ENCODE data around the gene HOXA6. TPM values are rescaled to one million over a fixed set of nuclear protein-coding genes. Genes with fewer than 3 reads are reported as not detected.

HOXA6 gene
- total RNA-seq, 1 experiment from 2014 or later, result not detected

- no peak overlapping the region for H3K18ac ChIP-seq (ENCODE audit: insufficient read length, low read depth, low read length)
- H3T11ph ChIP-seq (ENCODE audit: low read length), result no peak overlapping the region
- no peaks in the 10 kb centered on the region for H3K79me2 ChIP-seq (ENCODE audit: insufficient read depth, low read length)
- WGBS (ENCODE audit: extremely low coverage, insufficient read length, low lambda C conversion rate), result no CpG with 5 or more reads among the region's 4 CpGs
- no peak overlapping the region for H3K4ac ChIP-seq (ENCODE audit: low read depth, low read length)
- H3K9ac ChIP-seq (ENCODE audit: extremely low read depth, insufficient read length, low read length), result no peak overlapping the region
- H3K36me3 Mint-ChIP-seq (ENCODE audit: insufficient read depth in 1 of 3, low read depth in 3 of 3), result peaks cover 0 to 2% (median 0%) of the 10 kb centered on the region in 3 experiments; a peak in 3 of 7 replicates
- peak overlapping the region in 1 of 3 experiments; percentile 32; a peak in 1 of 7 replicates for H3K27ac Mint-ChIP-seq
- H2BK5ac ChIP-seq (ENCODE audit: insufficient read length, low read length), result no peak overlapping the region
- H3K4me1 ChIP-seq (ENCODE audit: insufficient read depth, low read length), result no peaks in the 10 kb centered on the region
- no peak overlapping the region for H2AK5ac ChIP-seq (ENCODE audit: insufficient read length, low read length)
- H3K23ac ChIP-seq (ENCODE audit: insufficient read length, low read depth, low read length), result no peak overlapping the region
- H3K56ac ChIP-seq (ENCODE audit: insufficient read length, low read depth, low read length), result no peak overlapping the region
- DNase-seq, result no peak
- H4K20me1 ChIP-seq (ENCODE audit: control insufficient read depth, insufficient read depth, insufficient read length), result no peaks in the 10 kb centered on the region
- H3K9me3 ChIP-seq (ENCODE audit: control insufficient read depth, low read depth, low read length), result no peaks in the 10 kb centered on the region
- H4K8ac ChIP-seq (replicated peaks; ENCODE audit: insufficient read length, low read depth, low read length), result no peak overlapping the region
- H3K9me3 Mint-ChIP-seq, result peaks cover 0 to 18% of the 10 kb centered on the region in 2 experiments; a peak in 3 of 5 replicates
- peaks cover 17 to 44% of the 10 kb centered on the region in 2 experiments for H3K4me1 Mint-ChIP-seq
- H2AFZ ChIP-seq (ENCODE audit: low read length), result no peak overlapping the region
- no peaks in the 10 kb centered on the region for H3K79me1 ChIP-seq (ENCODE audit: insufficient read depth, low read depth, low read length, poor library complexity, severe bottlenecking)
- no peak overlapping the region for H2BK120ac ChIP-seq (ENCODE audit: low read depth, low read length, poor library complexity, severe bottlenecking)
- no peak overlapping the region; a peak in 1 of 5 replicates for H3K4me3 Mint-ChIP-seq
- H2BK12ac ChIP-seq (ENCODE audit: insufficient read length, low read depth, low read length), result no peak overlapping the region
- H3K4me2 ChIP-seq (ENCODE audit: insufficient read depth, insufficient read length, low read length), result no peak overlapping the region
- no peak overlapping the region for H4K91ac ChIP-seq (ENCODE audit: insufficient read length, low read depth, low read length)
- H4K5ac ChIP-seq (ENCODE audit: insufficient read length, low read depth, low read length), result no peak overlapping the region
- no peak overlapping the region for H3K27ac ChIP-seq (ENCODE audit: insufficient read length, low read depth, low read length)
- no peak for TF ChIP-seq CTCF (conservative IDR thresholded peaks at IDR 0.05)
- no peak overlapping the region for H3K14ac ChIP-seq (ENCODE audit: insufficient read depth, low read length)
- H2BK15ac ChIP-seq (ENCODE audit: low read depth, low read length), result no peak overlapping the region
- H3K27me3 ChIP-seq (ENCODE audit: insufficient read depth, low read length), result peaks cover 97% of the 10 kb centered on the region
- no peak overlapping the region for H2BK20ac ChIP-seq (ENCODE audit: low read depth, low read length, poor library complexity, severe bottlenecking)
- H3K27me3 Mint-ChIP-seq (ENCODE audit: low read depth), result peaks cover 100% of the 10 kb centered on the region
- no peaks in the 10 kb centered on the region for H3K23me2 ChIP-seq (ENCODE audit: insufficient read length, low read depth, low read length, poor library complexity, severe bottlenecking)
Measured at GRCh38 chr7:27186668-27187474, 39.3 kb upstream of the HOXA6 start.

All from H9 (cell line).